Measurements from ENCODE around the gene ZNF548. TPM values are rescaled to one million over a fixed set of nuclear protein-coding genes. Genes with fewer than 3 reads are reported as not detected.

The ZNF548 gene
- total and polyA plus RNA-seq, 5 experiments from 2014 or later, result 11.8 to 96.6 (median 16.5) TPM

DNA sequence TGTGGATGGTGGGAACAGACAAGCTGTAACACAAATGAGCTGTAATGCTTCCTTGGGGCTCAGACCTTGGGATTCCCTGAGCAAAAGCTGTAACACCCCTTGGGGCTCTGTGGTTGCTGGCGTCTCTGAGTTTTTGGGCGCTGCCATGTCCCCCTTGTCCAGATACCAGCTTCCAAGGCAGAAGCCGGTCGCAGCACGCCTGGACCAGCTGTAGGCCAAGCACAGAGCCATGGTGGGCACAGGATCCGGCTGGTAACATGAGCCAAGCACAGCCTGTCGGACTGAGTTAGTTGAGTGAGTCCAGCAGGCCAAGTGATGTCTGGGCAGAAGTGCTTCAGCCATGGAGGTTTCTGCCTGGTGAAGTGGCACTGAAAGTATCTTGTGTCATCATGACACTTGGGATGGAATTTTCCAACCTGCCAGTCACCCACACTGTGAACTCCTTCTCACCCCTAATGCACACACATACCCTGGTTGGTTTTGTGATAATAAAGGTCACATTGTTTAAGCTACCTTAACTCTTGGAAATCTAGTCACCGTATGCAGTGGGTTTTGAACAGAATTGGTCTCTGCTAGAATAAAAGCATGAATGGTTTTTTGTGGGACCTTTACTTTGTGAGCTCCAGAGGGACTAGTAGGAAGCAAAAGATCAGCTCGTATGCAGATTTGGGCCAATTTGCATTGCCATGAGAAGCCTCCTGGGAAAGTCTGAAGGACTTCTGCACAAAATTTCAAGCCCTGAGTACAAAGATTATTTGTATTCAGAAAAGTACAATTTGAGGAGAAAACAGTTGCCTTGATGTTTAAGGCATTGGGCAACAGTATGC, 14.3 kb downstream of the ZNF548 start:
- POLR2A ChIA-PET, result interaction anchor here (0.7 kb wide), 1 partner anchor 130 kb away, joined by 3 read pairs; no protein-coding TSS in a partner anchor
- no peak for ATAC-seq

DNA sequence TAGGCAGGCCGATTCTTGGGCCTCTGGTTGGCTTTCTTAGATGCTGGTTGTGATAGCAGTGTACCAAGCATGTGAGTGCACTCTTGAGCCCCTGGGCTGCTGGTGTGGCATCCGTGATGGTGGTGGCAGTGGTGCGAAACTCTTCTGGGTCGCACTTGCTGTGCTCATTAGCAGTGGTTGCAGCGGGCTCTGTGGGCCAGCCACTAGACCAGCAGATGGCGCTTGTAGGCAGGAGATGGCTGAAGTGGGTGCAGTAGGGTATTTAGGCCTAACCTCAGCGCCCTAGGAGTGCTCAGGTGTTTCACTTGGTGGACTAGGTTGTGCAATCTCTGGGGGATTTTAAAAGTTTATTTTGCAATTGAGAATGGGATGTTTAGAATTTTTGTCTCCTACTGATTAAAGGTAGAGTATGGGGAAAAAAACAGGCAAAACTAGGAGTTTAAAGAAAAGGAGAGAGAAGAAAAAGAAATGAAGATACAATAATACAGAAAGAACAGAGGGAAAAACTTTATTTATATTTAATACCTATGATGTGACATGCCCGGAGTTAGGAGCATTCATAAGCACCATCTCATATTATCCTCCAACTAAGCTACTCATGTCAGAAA, 17.0 kb downstream of the ZNF548 start:
- Mint-ChIP-seq H3K4me1 (peaks cover 9 to 19% (median 14%) of the 10 kb centered on the region in 4 donors), H3K9me3 (peaks cover 0 to 27% (median 9%) of the 10 kb centered on the region in 9 donors), H3K4me3 (no peak overlapping the region), H3K36me3 (peaks cover 1 to 15% (median 10%) of the 10 kb centered on the region in 3 donors), H3K27ac (peak overlapping the region in 5 of 10 donors; percentile 6 to 79 (median 40)), H3K27me3 (no peaks in the 10 kb centered on the region)
- POLR2A ChIA-PET, result interaction anchor here (1.4 kb wide), 1 partner anchor 17 kb away, joined by 9 read pairs; the partner anchor contains the start of gene ZNF548
- DNase-seq, result peak; percentile 44 to 85 (median 66)
- peak; percentile 44 to 46 for ATAC-seq

More for the DNA sequence above, 14.3 kb downstream of the ZNF548 start:
- Mint-ChIP-seq H3K9me3 (peaks cover 0 to 47% (median 25%) of the 10 kb centered on the region in 9 donors), H3K4me3 (no peak overlapping the region), H3K4me1 (peaks cover 0 to 7% (median 5%) of the 10 kb centered on the region in 4 donors), H3K27me3 (no peaks in the 10 kb centered on the region), H3K36me3 (peaks cover 19 to 40% (median 24%) of the 10 kb centered on the region in 3 donors), H3K27ac (no peak overlapping the region)
- no peak for DNase-seq

DNA sequence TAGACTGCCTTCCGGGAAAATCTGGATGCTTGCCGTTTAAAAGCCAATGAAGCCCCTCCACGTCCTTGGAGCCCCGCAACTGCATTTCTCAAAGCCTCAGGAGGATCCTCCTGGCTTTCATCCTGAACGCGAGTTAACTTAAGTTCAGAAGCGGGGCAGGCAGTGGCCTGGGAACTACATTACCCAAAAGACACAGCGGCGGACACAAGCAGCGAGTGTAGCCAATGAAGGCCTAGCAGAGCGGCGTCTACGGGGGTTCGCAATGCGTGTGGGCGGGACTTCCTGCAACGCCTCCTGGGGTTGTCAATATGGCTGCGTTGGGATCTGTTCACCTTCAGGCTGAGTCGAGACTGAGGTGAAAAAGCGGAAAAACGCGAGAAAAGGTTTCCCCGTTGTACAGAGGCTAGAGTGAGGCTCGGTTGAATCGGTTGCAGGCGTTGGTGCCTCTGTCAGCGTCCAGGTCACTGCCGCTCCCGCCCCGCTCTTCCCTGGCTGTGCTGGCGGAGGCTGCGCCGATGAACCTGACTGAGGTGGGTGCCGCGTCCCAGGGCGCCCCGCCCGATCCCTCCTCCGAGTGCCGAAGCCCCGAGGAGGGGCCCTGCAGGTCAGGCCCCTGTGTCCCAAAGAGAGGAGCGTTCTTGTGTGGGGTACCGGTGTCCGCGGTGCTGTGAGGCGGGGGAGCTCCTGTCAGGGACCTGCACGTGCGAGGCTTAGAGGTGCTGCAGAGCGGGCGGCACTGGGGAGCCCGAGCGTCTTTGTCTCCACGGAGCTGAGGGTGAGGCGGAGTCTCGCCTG, 21.4 kb downstream of the ZNF548 start, which contains the start of gene ZNF17:
Gene ZNF17 (plus strand): TSS at position 285 of the 795 bp plus-strand sequence. CDS start 2,455 bp downstream, outside the sequence.
- POLR2A ChIA-PET, result interaction anchor here (0.6 to 0.8 kb wide), 3 partner anchors 18 to 36 kb away, joined by 3 to 5 read pairs (median 3); partner anchors contain the start of gene ZNF548
- peak; percentile 99 to 100 for ATAC-seq

DNA sequence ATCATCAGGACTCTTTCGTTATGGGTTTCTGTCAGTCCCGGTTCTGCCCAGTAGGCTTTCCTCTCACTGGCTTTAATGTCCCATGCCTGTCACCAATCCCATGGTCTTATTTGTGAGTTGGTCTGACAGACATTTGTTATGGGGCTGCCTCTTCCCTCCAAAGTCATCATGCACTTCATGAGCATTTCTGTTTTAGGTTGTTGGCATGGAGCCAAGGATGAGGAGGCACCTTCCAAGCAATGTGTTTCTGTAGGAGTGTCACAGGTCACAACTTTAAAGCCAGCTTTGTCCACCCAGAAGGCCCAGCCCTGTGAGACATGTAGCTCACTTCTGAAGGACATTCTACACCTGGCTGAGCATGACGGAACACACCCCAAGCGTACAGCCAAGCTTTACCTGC, 29.8 kb downstream of the ZNF548 start:
- Mint-ChIP-seq H3K4me3 (no peak overlapping the region), H3K36me3 (peaks cover 68 to 76% (median 72%) of the 10 kb centered on the region in 3 donors), H3K27me3 (no peaks in the 10 kb centered on the region), H3K27ac (no peak overlapping the region), H3K9me3 (peaks cover 8 to 93% (median 43%) of the 10 kb centered on the region in 9 donors), H3K4me1 (peaks cover 3 to 20% (median 17%) of the 10 kb centered on the region in 4 donors)
- DNase-seq, result no peak
- no peak for ATAC-seq
- POLR2A ChIA-PET, result no interaction called here

More for the DNA sequence above, 21.4 kb downstream of the ZNF548 start, which contains the start of gene ZNF17:
- H3K4me1 Mint-ChIP-seq, result peaks cover 27 to 48% (median 34%) of the 10 kb centered on the region in 4 donors
- H3K27me3 Mint-ChIP-seq, result no peaks in the 10 kb centered on the region
- peaks cover 16 to 40% (median 38%) of the 10 kb centered on the region in 3 donors for H3K36me3 Mint-ChIP-seq
- H3K4me3 Mint-ChIP-seq, result peak within 1 kb of the TSS; percentile 92 to 97 (median 95)
- peak; percentile 81 to 96 (median 90) for DNase-seq
- peaks cover 0 to 23% (median 14%) of the 10 kb centered on the region in 9 donors for H3K9me3 Mint-ChIP-seq
- peak within 1 kb of the TSS; percentile 85 to 97 (median 94) for H3K27ac Mint-ChIP-seq

DNA sequence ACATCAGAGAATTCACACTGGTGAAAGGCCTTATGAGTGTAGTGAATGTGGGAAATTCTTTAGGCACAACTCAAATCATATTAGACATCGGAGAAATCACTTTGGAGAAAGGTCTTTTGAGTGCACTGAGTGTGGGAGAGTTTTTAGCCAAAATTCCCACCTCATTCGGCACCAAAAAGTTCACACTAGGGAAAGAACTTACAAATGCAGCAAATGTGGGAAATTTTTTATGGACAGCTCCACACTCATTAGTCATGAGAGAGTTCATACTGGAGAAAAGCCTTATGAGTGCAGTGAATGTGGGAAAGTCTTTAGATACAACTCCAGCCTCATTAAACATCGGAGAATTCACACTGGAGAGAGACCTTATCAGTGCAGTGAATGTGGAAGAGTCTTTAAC, 31.4 kb downstream of the ZNF548 start:
- H3K27me3 Mint-ChIP-seq, result no peaks in the 10 kb centered on the region
- no peak for DNase-seq
- H3K9me3 Mint-ChIP-seq, result peaks cover 8 to 93% (median 33%) of the 10 kb centered on the region in 9 donors

DNA sequence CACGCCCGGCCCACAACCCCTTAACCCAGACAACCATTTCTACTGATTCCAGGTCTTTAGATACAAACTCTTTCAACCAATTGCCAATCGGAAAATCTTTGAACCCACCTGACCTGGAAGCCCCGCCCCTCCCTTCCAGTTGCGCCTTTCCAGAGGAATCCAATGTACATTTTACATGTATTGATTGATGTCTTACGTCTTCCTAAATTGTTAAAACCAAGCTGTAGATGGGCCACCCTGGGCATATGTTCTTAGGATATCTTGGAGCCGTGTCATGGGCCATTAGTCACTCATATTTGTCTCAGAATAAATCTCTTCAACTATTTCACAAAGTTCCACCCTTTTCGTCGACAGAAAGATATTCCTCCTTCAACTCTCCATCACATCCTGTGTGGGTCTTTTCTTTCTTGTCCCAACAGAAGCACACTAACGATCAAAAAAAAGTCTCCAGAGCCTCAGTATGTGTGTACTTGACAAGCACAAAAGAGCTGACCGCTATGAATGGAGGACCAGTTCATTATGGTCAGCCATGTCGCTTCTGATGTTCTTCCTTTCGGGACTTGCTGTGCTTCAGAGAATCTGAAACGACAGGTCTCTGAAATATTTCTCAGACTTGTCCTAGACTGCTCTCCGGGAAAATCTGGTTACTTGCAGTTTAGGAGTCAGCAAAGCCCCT, 44.9 kb downstream of the ZNF548 start:
- Mint-ChIP-seq H3K9me3 (peaks cover 5 to 26% (median 19%) of the 10 kb centered on the region in 9 donors), H3K27ac (peak overlapping the region; percentile 90 to 99 (median 96)), H3K27me3 (no peaks in the 10 kb centered on the region), H3K4me3 (peak overlapping the region; percentile 90 to 100 (median 98)), H3K36me3 (peaks cover 19 to 29% (median 28%) of the 10 kb centered on the region in 3 donors), H3K4me1 (peaks cover 21 to 36% (median 27%) of the 10 kb centered on the region in 4 donors)
- DNase-seq (no peak), ATAC-seq (peak; percentile 0 to 12)
- POLR2A ChIA-PET, result interaction anchor here (0.6 to 1.1 kb wide), 3 partner anchors 43 to 849 kb away, joined by 3 to 4 read pairs (median 3); partner anchors contain the start of genes ZNF548 and ZNF772

More for the DNA sequence above, 31.4 kb downstream of the ZNF548 start:
- H3K36me3 Mint-ChIP-seq, result peaks cover 56 to 65% (median 60%) of the 10 kb centered on the region in 3 donors
- H3K27ac Mint-ChIP-seq, result no peak overlapping the region
- H3K4me3 Mint-ChIP-seq, result no peak overlapping the region
- POLR2A ChIA-PET, result no interaction called here
- H3K4me1 Mint-ChIP-seq, result peaks cover 0 to 7% (median 6%) of the 10 kb centered on the region in 4 donors
- no peak for ATAC-seq

DNA sequence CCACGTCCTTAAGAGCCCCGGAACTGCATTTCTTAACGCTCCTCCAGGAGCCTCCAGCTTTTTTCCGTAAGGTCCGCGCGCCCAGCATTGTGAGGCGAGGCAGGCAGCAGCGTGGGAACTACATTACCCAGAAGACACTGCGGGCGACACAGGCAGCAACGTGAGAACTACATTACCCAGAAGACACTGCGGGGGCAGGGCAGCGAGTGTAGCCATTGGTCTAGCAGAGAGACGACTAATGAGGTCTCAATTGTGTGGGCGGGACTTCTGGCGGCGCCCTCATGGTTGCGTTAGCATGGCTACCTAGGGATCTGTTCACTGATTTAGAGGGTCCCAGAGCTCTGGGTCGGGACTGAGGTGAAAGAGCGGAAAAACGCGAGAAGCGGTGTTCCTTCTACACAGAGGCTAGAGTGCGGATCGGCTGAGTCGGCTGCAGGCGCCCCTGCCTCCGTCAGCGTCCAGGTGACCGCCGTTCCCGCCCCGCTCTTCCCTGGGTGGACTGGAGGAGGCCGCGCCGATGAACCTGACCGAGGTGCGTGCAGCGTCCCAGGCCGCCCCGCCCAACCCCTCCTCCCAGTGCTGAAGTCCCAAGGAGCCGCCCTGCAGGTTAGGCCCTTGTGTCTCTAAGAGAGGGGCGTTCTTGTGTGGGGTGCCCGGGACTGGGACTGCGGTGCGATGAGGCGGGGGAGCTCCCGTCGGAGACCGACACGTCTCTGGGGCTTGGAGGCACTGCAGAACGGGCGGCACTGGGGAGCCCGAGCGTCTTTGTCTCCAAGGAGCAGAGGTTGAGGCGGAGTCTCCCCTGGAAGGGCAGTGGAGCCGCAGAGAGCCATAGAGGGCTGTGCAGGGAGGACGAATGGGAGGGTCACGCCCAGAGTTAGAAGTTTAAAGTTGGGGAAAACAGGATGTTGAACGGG, 45.7 kb downstream of the ZNF548 start, which contains the start of gene ZNF749:
Gene ZNF749 (plus strand): TSS at position 264 of the 917 bp plus-strand sequence. CDS start 254 bp downstream, at position 518.
- Mint-ChIP-seq H3K4me1 (peaks cover 21 to 42% (median 35%) of the 10 kb centered on the region in 4 donors), H3K27me3 (no peaks in the 10 kb centered on the region), H3K36me3 (peaks cover 27 to 37% (median 36%) of the 10 kb centered on the region in 3 donors), H3K4me3 (peak within 1 kb of the TSS; percentile 90 to 100 (median 98)), H3K27ac (peak within 1 kb of the TSS; percentile 90 to 99 (median 96)), H3K9me3 (peaks cover 5 to 34% (median 26%) of the 10 kb centered on the region in 9 donors)
- ATAC-seq, result peak; percentile 99
- peak; percentile 85 to 99 (median 96) for DNase-seq
- POLR2A ChIA-PET, result interaction anchor here (0.6 to 1.1 kb wide), 5 partner anchors 42 to 1076 kb away, joined by 3 to 5 read pairs (median 3); partner anchors contain the start of genes ZNF548 and ZNF772

DNA sequence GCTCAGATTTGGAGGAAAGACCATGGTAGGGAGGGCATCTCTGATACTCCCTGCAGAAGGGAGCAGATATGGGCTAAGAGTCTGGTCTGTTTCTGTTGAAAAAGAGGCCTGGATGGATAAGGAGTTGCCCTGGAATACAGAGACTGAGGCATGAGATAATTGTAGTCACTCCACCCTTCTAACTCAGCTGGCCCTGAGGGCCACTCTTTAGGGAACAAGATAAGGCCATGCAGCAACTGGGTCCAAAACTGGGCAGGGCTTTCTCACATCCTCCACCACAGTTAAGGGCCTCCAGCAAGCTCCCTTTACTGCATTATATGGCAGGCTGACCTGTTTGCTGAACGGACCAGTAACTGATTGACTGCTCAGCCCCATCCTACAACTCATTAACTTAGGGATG, 46.8 kb downstream of the ZNF548 start:
- H3K27ac Mint-ChIP-seq, result peak overlapping the region in 7 of 10 donors; percentile 68 to 99 (median 98)
- peak overlapping the region; percentile 90 to 100 (median 98) for H3K4me3 Mint-ChIP-seq
- H3K27me3 Mint-ChIP-seq, result no peaks in the 10 kb centered on the region
- H3K4me1 Mint-ChIP-seq, result peaks cover 21 to 45% (median 37%) of the 10 kb centered on the region in 4 donors
- DNase-seq, result no peak
- peaks cover 36 to 45% (median 45%) of the 10 kb centered on the region in 3 donors for H3K36me3 Mint-ChIP-seq
- H3K9me3 Mint-ChIP-seq, result peaks cover 7 to 42% (median 33%) of the 10 kb centered on the region in 9 donors
- POLR2A ChIA-PET, result no interaction called here
- ATAC-seq, result no peak

DNA sequence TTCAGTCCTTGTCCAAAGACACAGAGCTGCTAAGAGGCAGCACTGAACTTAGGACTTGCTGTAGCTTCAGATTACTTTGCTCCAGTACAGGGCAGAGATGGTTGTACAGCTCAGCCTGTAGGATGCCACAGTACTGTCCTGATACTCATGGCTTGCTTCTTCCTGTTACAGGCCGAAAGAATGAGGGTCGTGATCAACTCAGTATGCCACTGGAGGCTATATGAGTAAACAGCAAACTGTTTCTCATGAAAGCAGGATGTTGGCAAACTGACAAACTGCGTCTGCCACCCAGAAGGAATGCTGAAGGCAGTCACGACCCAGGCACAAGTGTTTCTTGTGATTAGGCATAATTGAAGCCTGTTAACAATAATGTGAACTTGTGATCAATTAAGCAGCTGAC, 48.3 kb downstream of the ZNF548 start:
- Mint-ChIP-seq H3K9me3 (peaks cover 9 to 57% (median 47%) of the 10 kb centered on the region in 9 donors), H3K4me3 (peak overlapping the region in 2 of 10 donors; percentile 14 to 36), H3K4me1 (peaks cover 21 to 47% (median 37%) of the 10 kb centered on the region in 4 donors), H3K27ac (no peak overlapping the region), H3K27me3 (no peaks in the 10 kb centered on the region), H3K36me3 (peaks cover 50 to 60% (median 60%) of the 10 kb centered on the region in 3 donors)
- DNase-seq, result no peak
- no peak for ATAC-seq
- POLR2A ChIA-PET, result interaction anchor here (0.5 kb wide), 1 partner anchor 140 kb away, joined by 7 read pairs; no protein-coding TSS in a partner anchor

DNA sequence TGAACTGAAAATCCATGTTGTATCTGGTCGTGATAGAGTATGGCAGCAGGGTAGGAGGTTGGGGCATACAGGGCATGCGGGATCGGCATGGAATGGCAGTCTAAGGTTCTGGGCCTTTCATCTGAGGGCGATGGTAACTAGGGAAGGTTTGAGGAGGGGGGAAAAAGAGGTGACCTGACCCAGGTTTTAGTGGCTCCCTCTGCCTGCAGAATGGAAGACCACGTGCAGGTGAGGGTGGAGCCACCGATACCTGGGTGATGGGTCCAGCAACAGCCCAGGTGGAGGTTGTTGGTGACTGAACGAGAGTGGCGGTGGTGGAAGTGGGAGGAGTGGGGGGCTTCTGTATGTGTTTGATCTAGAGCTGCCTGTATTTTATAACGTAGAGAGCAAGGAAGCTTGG, 49.3 kb downstream of the ZNF548 start:
- POLR2A ChIA-PET, result no interaction called here
- no peaks in the 10 kb centered on the region for H3K27me3 Mint-ChIP-seq
- H3K27ac Mint-ChIP-seq, result peak overlapping the region in 1 of 10 donors; percentile 59
- peaks cover 10 to 67% (median 51%) of the 10 kb centered on the region in 9 donors for H3K9me3 Mint-ChIP-seq
- H3K4me3 Mint-ChIP-seq, result no peak overlapping the region
- no peak for DNase-seq
- peaks cover 60 to 70% (median 69%) of the 10 kb centered on the region in 3 donors for H3K36me3 Mint-ChIP-seq
- peaks cover 21 to 47% (median 37%) of the 10 kb centered on the region in 4 donors for H3K4me1 Mint-ChIP-seq
- no peak for ATAC-seq

All from naive thymus-derived CD8-positive, alpha-beta T cell (primary cell).